K562 (cell line): ENCODE data around the gene RAD1. TPM values are rescaled to one million over a fixed set of nuclear protein-coding genes. Genes with fewer than 3 reads are reported as not detected.

Experiments used
- DPF2 ChIP-seq: fragments of 450-650 bp; IDR thresholded peaks from 2 replicates; pipeline ENCODE4 v1.6.1; 2016
- HNRNPH1 ChIP-seq: fragments of 200-400 bp; formaldehyde crosslinking; optimal IDR thresholded peaks from 2 replicates; pipeline ENCODE3; 2017; ENCODE audit warnings: low read depth, mild to moderate bottlenecking, low read length, moderate library complexity
- KDM1A ChIP-seq, 2 experiments: fragments of 450-650 bp; IDR thresholded peaks; 2 replicates each; pipeline ENCODE4 v1.6.1; 2016; ENCODE audit warnings: mild to moderate bottlenecking in 2 of 2
- TBP ChIP-seq: optimal IDR thresholded peaks from 2 replicates; pipeline ENCODE3; 2011; ENCODE audit warnings: low read depth, low read length, improper control_type of control experiment
- ZNF124 ChIP-seq: sonication (generic); formaldehyde crosslinking; IDR thresholded peaks from 2 replicates; pipeline ENCODE4 v1.8.1; 2022; ENCODE audit warnings: missing genetic modification reagents
- ZSCAN32 ChIP-seq: fragments of 450-650 bp; formaldehyde crosslinking; IDR thresholded peaks from 2 replicates; pipeline ENCODE4 v1.4.0; 2020; ENCODE audit warnings: mild to moderate bottlenecking, moderate library complexity
- polyA plus RNA-seq, 8 experiments: library from polyadenylated mRNA; depleted of rRNA in 4 of 8; stranded (reverse) in 5 of 8; unstranded in 3 of 8; fragments of >200 nt; fragmentation: Nextera tagmentation in 2 of 8; fragmentation: Illumina TruSeq in 1 of 8; extraction: Ambion mirVana in 2 of 8; extraction: Trizol in 1 of 8; gene quantifications; 2 replicates each; pipeline versions ENCODE4 v1.2.1 to v1.2.3, GENCODE V29; 2011 to 2014; ENCODE audit warnings: inconsistent platforms in 1 of 8, missing spikeins in 1 of 8
- total RNA-seq, 7 experiments: library from RNA; depleted of rRNA in 6 of 7; stranded (reverse); fragments of >200 nt in 6 of 7; fragmentation: Illumina TruSeq in 2 of 7; extraction: Trizol in 2 of 7; gene quantifications; 2 replicates each; pipeline versions ENCODE4 v1.2.1 to v1.2.3, GENCODE V29; 2011 to 2021; ENCODE audit warnings: low replicate concordance in 1 of 7
- TF ChIP-seq, protein P1 (sequence below), 3 experiments: IDR thresholded peaks in 2 of 3; conservative IDR thresholded peaks in 1 of 3; 2 replicates each; pipeline ENCODE4 v1.5.1; 2011 to 2012; ENCODE audit warnings: low read length in 3 of 3, mild to moderate bottlenecking in 3 of 3, control low read depth in 2 of 3, improper control_type of control experiment in 1 of 3, inconsistent platforms in 1 of 3, low read depth in 1 of 3, mixed read lengths in 1 of 3, moderate library complexity in 1 of 3; ENCODE audit not compliant: insufficient read depth in 2 of 3
- TF ChIP-seq, protein P2 (sequence below): sonication (generic); formaldehyde crosslinking; IDR thresholded peaks from 2 replicates; pipeline ENCODE4 v1.8.0; 2022; ENCODE audit warnings: missing genetic modification reagents, mild to moderate bottlenecking, borderline replicate concordance
- TF ChIP-seq, protein P3 (sequence below): sonication (generic); formaldehyde crosslinking; IDR thresholded peaks from 2 replicates; pipeline ENCODE4 v1.8.0; 2023; ENCODE audit warnings: missing genetic modification reagents, mild to moderate bottlenecking, borderline replicate concordance
- TF ChIP-seq, protein P4 (sequence below): fragments of 450-650 bp; conservative IDR thresholded peaks from 2 replicates; pipeline ENCODE4 v1.6.1; 2016; ENCODE audit warnings: missing genetic modification characterization, low read depth, mild to moderate bottlenecking, control low read depth, missing compliant biosample characterization
- TF ChIP-seq, protein P5 (sequence below): fragments of 450-650 bp; formaldehyde crosslinking; IDR thresholded peaks from 2 replicates; pipeline ENCODE4 v1.4.0; 2022; ENCODE audit warnings: missing genetic modification characterization

The RAD1 gene
- total and polyA plus RNA-seq, 9 of the 15 experiments (the other 6 are each of a cell fraction or from before 2014, with no cell fraction given) = 44.5 to 148 (median 60.8) TPM

DNA sequence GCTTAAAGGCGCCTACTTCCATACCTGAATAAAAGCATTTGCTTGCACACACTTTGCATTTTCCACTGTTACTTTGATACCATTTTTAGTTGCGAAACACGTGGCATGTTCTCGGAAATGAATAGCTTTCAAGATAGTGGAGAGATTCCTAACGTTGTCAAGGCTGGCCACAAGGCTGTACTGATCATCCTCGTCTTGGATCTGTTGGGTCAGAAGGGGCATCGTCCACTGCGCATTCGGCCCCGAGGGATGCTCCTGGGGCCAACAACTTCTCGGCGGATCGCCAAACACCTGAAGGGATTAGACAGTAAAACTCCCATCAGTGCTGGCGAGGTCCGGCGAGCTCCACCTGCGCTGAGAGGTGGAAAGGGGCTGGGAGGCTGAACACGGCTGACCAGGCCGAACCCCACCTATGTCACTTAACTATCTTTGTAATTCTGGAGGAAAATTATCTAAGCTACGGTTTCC is 599 bp downstream of the RAD1 start (continued):
- TF ChIP-seq, protein P1, sequence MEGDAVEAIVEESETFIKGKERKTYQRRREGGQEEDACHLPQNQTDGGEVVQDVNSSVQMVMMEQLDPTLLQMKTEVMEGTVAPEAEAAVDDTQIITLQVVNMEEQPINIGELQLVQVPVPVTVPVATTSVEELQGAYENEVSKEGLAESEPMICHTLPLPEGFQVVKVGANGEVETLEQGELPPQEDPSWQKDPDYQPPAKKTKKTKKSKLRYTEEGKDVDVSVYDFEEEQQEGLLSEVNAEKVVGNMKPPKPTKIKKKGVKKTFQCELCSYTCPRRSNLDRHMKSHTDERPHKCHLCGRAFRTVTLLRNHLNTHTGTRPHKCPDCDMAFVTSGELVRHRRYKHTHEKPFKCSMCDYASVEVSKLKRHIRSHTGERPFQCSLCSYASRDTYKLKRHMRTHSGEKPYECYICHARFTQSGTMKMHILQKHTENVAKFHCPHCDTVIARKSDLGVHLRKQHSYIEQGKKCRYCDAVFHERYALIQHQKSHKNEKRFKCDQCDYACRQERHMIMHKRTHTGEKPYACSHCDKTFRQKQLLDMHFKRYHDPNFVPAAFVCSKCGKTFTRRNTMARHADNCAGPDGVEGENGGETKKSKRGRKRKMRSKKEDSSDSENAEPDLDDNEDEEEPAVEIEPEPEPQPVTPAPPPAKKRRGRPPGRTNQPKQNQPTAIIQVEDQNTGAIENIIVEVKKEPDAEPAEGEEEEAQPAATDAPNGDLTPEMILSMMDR (IDR thresholded peaks at IDR 0.05 in 2 of 3, conservative IDR thresholded peaks at IDR 0.05 in 1 of 3; ENCODE audit: insufficient read depth in 2 of 3, low read depth in 1 of 3, low read length in 3 of 3) = 0 out of 6 replicates have a peak, but pooled peaks of 1 of the 3 experiments have one; percentile 11
- TF ChIP-seq ZSCAN32 (CRISPR knock-in tag) (no peak), TBP (no peak), ZNF124 (CRISPR knock-in tag) (no peak), DPF2 (peak; percentile 36; the same call in 1 of the 2 replicates), KDM1A (IDR thresholded peaks at IDR 0.05) (peak in 1 of 2 experiments; percentile 52; a peak in 1 of 4 replicates), HNRNPH1 (no peak)
- TF ChIP-seq, protein P2, sequence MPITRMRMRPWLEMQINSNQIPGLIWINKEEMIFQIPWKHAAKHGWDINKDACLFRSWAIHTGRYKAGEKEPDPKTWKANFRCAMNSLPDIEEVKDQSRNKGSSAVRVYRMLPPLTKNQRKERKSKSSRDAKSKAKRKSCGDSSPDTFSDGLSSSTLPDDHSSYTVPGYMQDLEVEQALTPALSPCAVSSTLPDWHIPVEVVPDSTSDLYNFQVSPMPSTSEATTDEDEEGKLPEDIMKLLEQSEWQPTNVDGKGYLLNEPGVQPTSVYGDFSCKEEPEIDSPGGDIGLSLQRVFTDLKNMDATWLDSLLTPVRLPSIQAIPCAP (CRISPR knock-in tag) = no peak
- TF ChIP-seq, protein P3, sequence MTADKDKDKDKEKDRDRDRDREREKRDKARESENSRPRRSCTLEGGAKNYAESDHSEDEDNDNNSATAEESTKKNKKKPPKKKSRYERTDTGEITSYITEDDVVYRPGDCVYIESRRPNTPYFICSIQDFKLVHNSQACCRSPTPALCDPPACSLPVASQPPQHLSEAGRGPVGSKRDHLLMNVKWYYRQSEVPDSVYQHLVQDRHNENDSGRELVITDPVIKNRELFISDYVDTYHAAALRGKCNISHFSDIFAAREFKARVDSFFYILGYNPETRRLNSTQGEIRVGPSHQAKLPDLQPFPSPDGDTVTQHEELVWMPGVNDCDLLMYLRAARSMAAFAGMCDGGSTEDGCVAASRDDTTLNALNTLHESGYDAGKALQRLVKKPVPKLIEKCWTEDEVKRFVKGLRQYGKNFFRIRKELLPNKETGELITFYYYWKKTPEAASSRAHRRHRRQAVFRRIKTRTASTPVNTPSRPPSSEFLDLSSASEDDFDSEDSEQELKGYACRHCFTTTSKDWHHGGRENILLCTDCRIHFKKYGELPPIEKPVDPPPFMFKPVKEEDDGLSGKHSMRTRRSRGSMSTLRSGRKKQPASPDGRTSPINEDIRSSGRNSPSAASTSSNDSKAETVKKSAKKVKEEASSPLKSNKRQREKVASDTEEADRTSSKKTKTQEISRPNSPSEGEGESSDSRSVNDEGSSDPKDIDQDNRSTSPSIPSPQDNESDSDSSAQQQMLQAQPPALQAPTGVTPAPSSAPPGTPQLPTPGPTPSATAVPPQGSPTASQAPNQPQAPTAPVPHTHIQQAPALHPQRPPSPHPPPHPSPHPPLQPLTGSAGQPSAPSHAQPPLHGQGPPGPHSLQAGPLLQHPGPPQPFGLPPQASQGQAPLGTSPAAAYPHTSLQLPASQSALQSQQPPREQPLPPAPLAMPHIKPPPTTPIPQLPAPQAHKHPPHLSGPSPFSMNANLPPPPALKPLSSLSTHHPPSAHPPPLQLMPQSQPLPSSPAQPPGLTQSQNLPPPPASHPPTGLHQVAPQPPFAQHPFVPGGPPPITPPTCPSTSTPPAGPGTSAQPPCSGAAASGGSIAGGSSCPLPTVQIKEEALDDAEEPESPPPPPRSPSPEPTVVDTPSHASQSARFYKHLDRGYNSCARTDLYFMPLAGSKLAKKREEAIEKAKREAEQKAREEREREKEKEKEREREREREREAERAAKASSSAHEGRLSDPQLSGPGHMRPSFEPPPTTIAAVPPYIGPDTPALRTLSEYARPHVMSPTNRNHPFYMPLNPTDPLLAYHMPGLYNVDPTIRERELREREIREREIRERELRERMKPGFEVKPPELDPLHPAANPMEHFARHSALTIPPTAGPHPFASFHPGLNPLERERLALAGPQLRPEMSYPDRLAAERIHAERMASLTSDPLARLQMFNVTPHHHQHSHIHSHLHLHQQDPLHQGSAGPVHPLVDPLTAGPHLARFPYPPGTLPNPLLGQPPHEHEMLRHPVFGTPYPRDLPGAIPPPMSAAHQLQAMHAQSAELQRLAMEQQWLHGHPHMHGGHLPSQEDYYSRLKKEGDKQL (CRISPR knock-in tag) = no peak
- TF ChIP-seq, protein P4, sequence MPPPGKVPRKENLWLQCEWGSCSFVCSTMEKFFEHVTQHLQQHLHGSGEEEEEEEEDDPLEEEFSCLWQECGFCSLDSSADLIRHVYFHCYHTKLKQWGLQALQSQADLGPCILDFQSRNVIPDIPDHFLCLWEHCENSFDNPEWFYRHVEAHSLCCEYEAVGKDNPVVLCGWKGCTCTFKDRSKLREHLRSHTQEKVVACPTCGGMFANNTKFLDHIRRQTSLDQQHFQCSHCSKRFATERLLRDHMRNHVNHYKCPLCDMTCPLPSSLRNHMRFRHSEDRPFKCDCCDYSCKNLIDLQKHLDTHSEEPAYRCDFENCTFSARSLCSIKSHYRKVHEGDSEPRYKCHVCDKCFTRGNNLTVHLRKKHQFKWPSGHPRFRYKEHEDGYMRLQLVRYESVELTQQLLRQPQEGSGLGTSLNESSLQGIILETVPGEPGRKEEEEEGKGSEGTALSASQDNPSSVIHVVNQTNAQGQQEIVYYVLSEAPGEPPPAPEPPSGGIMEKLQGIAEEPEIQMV (tag) = no peak
- TF ChIP-seq, protein P5, sequence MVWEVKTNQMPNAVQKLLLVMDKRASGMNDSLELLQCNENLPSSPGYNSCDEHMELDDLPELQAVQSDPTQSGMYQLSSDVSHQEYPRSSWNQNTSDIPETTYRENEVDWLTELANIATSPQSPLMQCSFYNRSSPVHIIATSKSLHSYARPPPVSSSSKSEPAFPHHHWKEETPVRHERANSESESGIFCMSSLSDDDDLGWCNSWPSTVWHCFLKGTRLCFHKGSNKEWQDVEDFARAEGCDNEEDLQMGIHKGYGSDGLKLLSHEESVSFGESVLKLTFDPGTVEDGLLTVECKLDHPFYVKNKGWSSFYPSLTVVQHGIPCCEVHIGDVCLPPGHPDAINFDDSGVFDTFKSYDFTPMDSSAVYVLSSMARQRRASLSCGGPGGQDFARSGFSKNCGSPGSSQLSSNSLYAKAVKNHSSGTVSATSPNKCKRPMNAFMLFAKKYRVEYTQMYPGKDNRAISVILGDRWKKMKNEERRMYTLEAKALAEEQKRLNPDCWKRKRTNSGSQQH (CRISPR knock-in tag) = no peak
